Astrocyte of the cerebellum (primary cell): ENCODE data around the gene RBPJ.

Experiments used
- DNase-seq: peaks from one replicate; pipeline ENCODE4 v3.0.0-alpha.2; 2011; ENCODE audit warnings: low read depth
- H3K4me3 ChIP-seq: 2 replicates; pipeline ENCODE4 v1.5.1; 2011; ENCODE audit warnings: mild to moderate bottlenecking, low read depth, low read length, moderate library complexity
- CTCF ChIP-seq: IDR thresholded peaks from 2 replicates; pipeline ENCODE4 v1.5.1; 2012; ENCODE audit warnings: low read length, low read depth, moderate library complexity, mild to moderate bottlenecking; ENCODE audit errors: missing control alignments
- in situ Hi-C: cut with HindIII; loops from 2 replicates; pipeline ENCODE4 v1.10.0; 2017; ENCODE audit warnings: low sequenced_read_pairs

RBPJ gene

GRCh38 chr4:26281881-26282280 is 38.9 kb upstream of the RBPJ start:
- in situ Hi-C loops = no loop called here
- DNase-seq = no peak
- TF ChIP-seq CTCF = no peak
- no peak overlapping the region for H3K4me3 ChIP-seq

GRCh38 chr4:26284536-26284935 is 36.3 kb upstream of the RBPJ start:
- H3K4me3 ChIP-seq = no peak overlapping the region
- no peak for TF ChIP-seq CTCF
- in situ Hi-C loops = no loop called here
- no peak for DNase-seq

GRCh38 chr4:26285272-26285671 is 35.5 kb upstream of the RBPJ start:
- TF ChIP-seq CTCF = no peak
- H3K4me3 ChIP-seq = no peak overlapping the region
- DNase-seq = no peak
- in situ Hi-C loops = no loop called here

GRCh38 chr4:26287756-26288155 is 33.1 kb upstream of the RBPJ start:
- no peak for DNase-seq
- in situ Hi-C loops = no loop called here
- no peak for TF ChIP-seq CTCF
- H3K4me3 ChIP-seq = no peak overlapping the region

GRCh38 chr4:26288355-26288909 is 32.4 kb upstream of the RBPJ start:
- in situ Hi-C loops = no loop called here
- no peak for DNase-seq
- TF ChIP-seq CTCF = no peak
- H3K4me3 ChIP-seq = no peak overlapping the region

- in situ Hi-C loops = no loop called here
- no peak for TF ChIP-seq CTCF
- no peak for DNase-seq
Measured at GRCh38 chr4:26289401-26289800, 31.4 kb upstream of the RBPJ start.

GRCh38 chr4:26290321-26290720 is 30.5 kb upstream of the RBPJ start:
- no peak overlapping the region for H3K4me3 ChIP-seq
- DNase-seq = no peak
- TF ChIP-seq CTCF = no peak
- in situ Hi-C loops = no loop called here

More at GRCh38 chr4:26289401-26289800, 31.4 kb upstream of the RBPJ start:
- no peak overlapping the region for H3K4me3 ChIP-seq
